SJSA1 (cell line): ENCODE measurements around the gene DMXL1. TPM values are rescaled to one million over a fixed set of nuclear protein-coding genes. Genes with fewer than 3 reads are reported as not detected.
A peak's percentile ranks its signal among the peaks of the same experiment; 100 is the strongest.

Experiments
- DNase-seq, 2 experiments: peaks; one replicate each; pipeline ENCODE4 v3.0.0-alpha.2; 2015 to 2020; ENCODE audit warnings: low spot score in 2 of 2, low read depth in 1 of 2
- H3K27ac ChIP-seq: fragments of 250-450 bp; sonication (Bioruptor Pico); 2 replicates; pipeline ENCODE4 v1.5.1; 2020; ENCODE audit warnings: mild to moderate bottlenecking, moderate library complexity
- H3K27me3 ChIP-seq: fragments of 250-450 bp; sonication (Bioruptor Pico); replicated peaks from 2 replicates; pipeline ENCODE4 v1.5.1; 2020; ENCODE audit warnings: mild to moderate bottlenecking, moderate library complexity
- H3K36me3 ChIP-seq: fragments of 250-450 bp; sonication (Bioruptor Pico); 2 replicates; pipeline ENCODE4 v1.5.1; 2020; ENCODE audit warnings: mild to moderate bottlenecking
- H3K4me1 ChIP-seq: fragments of 250-450 bp; sonication (Bioruptor Pico); replicated peaks from 2 replicates; pipeline ENCODE4 v1.6.1; 2021; ENCODE audit warnings: mild to moderate bottlenecking
- H3K4me3 ChIP-seq: fragments of 250-450 bp; sonication (Bioruptor Pico); 2 replicates; pipeline ENCODE4 v1.5.1; 2020; ENCODE audit warnings: mild to moderate bottlenecking
- H3K9me3 ChIP-seq: fragments of 250-450 bp; sonication (Bioruptor Pico); replicated peaks from 2 replicates; pipeline ENCODE4 v1.5.1; 2020; ENCODE audit warnings: mild to moderate bottlenecking
- total RNA-seq: library from RNA; depleted of rRNA; stranded (reverse); fragments of >200 nt; shearing (Covaris generic); gene quantifications from 2 replicates; pipeline ENCODE4 v1.2.3, GENCODE V29; 2014; rRNA removed

The DMXL1 gene, protein sequence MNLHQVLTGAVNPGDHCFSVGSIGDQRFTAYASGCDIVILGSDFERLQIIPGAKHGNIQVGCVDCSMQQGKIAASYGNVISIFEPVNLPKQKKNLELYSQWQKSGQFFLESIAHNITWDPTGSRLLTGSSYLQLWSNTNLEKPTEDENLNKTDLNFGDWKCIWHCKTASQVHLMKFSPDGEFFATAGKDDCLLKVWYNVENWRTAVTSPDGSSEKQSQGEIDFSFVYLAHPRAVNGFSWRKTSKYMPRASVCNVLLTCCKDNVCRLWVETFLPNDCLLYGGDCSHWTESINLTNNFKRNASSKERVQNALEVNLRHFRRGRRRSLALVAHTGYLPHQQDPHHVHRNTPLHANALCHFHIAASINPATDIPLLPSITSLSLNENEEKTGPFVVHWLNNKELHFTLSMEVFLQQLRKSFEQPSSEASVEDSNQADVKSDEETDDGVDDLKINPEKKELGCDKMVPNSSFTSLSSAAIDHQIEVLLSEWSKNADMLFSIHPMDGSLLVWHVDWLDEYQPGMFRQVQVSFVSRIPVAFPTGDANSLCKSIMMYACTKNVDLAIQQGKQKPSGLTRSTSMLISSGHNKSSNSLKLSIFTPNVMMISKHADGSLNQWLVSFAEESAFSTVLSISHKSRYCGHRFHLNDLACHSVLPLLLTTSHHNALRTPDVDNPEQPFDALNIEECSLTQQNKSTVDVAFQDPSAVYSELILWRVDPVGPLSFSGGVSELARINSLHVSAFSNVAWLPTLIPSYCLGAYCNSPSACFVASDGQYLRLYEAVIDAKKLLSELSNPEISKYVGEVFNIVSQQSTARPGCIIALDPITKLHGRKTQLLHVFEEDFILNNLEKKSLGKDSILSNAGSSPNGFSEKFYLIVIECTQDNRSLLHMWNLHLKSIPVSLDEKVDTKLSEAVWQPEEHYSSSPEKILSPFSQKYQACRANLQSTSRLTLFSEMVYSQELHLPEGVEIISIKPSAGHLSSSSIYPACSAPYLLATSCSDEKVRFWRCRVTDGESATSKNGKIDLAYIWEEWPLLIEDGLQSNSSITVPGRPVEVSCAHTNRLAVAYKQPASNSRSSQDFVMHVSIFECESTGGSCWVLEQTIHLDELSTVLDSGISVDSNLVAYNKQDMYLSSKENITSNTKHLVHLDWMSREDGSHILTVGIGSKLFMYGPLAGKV (N-terminal part only)
- 25.8 and 26.1 TPM in 2 replicates for total RNA-seq

- peak; percentile 99 to 100 for DNase-seq
- peak within 1 kb of the TSS; percentile 53 for H3K27ac ChIP-seq
- peaks cover 5% of the 10 kb centered on the region for H3K36me3 ChIP-seq
- peaks cover 13% of the 10 kb centered on the region for H3K4me1 ChIP-seq
- no peaks in the 10 kb centered on the region for H3K27me3 ChIP-seq
- peak within 1 kb of the TSS; percentile 79 for H3K4me3 ChIP-seq
- H3K9me3 ChIP-seq, result no peaks in the 10 kb centered on the region
Measured at GRCh38 chr5:119070828-119071560, at the start of gene DMXL1. Gene DMXL1, plus strand, starts transcription at chr5:119071087. Its CDS starts 483 bp downstream, at chr5:119071570.

GRCh38 chr5:119021149-119021732, 49.6 kb upstream of the DMXL1 start:
- H3K9me3 ChIP-seq, result no peaks in the 10 kb centered on the region; the same call in 1 of the 2 replicates
- no peak overlapping the region for H3K27ac ChIP-seq
- no peaks in the 10 kb centered on the region for H3K36me3 ChIP-seq
- DNase-seq, result no peak
- H3K4me1 ChIP-seq, result peaks cover 23% of the 10 kb centered on the region
- no peak overlapping the region for H3K4me3 ChIP-seq
- no peaks in the 10 kb centered on the region for H3K27me3 ChIP-seq

- peak; percentile 67 for DNase-seq
- Histone ChIP-seq H3K27ac (peak overlapping the region; percentile 8; the same call in 1 of the 2 replicates), H3K36me3 (no peaks in the 10 kb centered on the region), H3K27me3 (no peaks in the 10 kb centered on the region), H3K9me3 (no peaks in the 10 kb centered on the region; the same call in 1 of the 2 replicates), H3K4me3 (no peak overlapping the region), H3K4me1 (peaks cover 23% of the 10 kb centered on the region)
Measured at GRCh38 chr5:119022017-119022745, 48.7 kb upstream of the DMXL1 start.

DNA sequence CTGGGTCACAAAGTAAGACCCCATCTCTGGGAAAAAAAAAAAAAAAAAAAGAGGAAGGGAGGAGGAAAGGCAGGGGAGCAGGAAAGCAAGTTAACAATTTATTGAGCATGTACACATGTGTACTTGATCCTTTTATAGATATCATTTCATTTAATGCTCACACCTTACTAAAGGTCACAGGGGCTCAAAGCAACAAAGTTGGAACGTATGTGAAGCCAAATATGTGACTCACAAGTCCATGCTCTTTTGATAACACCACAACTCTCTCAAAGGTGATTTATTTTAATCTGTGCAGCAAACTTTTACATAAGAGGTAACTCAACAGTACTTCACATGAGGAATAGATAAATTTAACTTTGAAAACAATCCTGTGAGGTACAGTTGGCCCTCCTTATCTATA, 48.1 kb upstream of the DMXL1 start:
- H3K27ac ChIP-seq, result no peak overlapping the region
- H3K4me1 ChIP-seq, result peaks cover 22% of the 10 kb centered on the region
- H3K4me3 ChIP-seq, result no peak overlapping the region
- H3K27me3 ChIP-seq, result no peaks in the 10 kb centered on the region
- no peaks in the 10 kb centered on the region for H3K36me3 ChIP-seq
- H3K9me3 ChIP-seq, result no peaks in the 10 kb centered on the region; the same call in 1 of the 2 replicates
- no peak for DNase-seq

DNA sequence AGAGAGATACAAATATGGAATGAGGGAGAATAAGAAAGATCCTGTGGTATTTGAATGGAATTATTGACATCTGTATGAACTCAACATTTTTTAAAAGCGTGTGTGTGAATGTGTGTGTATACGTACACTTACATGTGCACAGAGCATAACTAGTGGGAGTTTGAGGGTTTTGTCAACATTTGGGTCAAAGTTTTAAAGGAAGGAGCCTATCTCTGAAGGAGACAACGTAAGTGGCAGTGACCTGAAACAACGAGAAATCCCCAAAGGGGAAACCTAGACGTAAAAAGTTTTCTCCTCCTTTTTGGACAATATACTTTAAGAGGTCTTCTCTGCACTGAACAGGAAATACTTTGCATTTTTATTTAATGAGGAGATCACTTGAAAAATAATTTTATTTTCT, 42.3 kb upstream of the DMXL1 start:
- Histone ChIP-seq H3K9me3 (no peaks in the 10 kb centered on the region), H3K27me3 (no peaks in the 10 kb centered on the region), H3K4me1 (no peaks in the 10 kb centered on the region), H3K27ac (no peak overlapping the region), H3K4me3 (no peak overlapping the region), H3K36me3 (no peaks in the 10 kb centered on the region)
- DNase-seq, result no peak

DNA sequence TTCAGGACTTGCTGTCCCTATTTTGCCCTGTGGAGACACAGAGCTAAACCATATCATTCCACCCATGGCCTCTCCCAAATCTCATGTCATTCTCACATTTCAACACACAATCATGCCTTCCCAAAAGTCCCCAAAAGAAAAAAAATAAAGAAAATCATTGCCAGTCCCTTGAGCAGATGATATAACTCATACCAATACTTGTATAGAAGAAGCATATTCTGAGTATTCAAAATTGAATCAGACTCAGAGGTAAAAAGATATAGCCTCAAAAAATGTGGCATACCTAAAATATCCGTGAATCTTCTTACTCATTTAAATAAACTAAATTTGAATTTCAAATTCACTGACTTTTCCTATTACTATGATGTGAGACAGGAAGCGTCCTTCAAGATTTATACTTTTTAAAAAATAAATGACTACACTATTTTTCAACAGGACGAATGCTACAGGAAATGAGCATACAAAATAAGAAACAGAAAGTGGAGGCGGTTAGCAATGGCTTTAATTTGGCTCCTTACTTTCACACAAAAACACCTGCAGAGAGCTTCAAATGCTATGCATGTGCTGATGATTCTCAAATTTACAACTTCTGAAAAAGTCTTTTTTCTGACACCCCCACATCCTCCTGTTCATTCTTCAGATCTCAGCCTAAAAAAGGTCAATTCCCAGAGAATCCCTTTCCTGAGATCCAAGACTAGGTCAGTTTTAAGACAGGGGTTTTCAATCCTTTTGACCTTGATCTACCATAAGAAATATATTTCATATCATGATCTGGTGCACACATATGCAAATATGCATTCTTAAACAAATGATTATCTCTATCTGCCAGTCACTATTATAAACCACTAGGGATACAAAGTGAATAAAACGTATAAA, 39.6 kb upstream of the DMXL1 start:
- no peak overlapping the region for H3K4me3 ChIP-seq
- H3K27ac ChIP-seq, result no peak overlapping the region
- DNase-seq, result no peak
- H3K27me3 ChIP-seq, result no peaks in the 10 kb centered on the region
- H3K4me1 ChIP-seq, result 0 out of 2 replicates have a peak, but pooled peaks cover under 1% of the 10 kb centered on the region
- no peaks in the 10 kb centered on the region for H3K36me3 ChIP-seq
- no peaks in the 10 kb centered on the region for H3K9me3 ChIP-seq

GRCh38 chr5:119031905-119032304, 39.0 kb upstream of the DMXL1 start:
- Histone ChIP-seq H3K9me3 (no peaks in the 10 kb centered on the region), H3K36me3 (no peaks in the 10 kb centered on the region), H3K4me1 (0 out of 2 replicates have a peak, but pooled peaks cover 4% of the 10 kb centered on the region), H3K27me3 (no peaks in the 10 kb centered on the region), H3K4me3 (no peak overlapping the region), H3K27ac (no peak overlapping the region)
- DNase-seq, result no peak

DNA sequence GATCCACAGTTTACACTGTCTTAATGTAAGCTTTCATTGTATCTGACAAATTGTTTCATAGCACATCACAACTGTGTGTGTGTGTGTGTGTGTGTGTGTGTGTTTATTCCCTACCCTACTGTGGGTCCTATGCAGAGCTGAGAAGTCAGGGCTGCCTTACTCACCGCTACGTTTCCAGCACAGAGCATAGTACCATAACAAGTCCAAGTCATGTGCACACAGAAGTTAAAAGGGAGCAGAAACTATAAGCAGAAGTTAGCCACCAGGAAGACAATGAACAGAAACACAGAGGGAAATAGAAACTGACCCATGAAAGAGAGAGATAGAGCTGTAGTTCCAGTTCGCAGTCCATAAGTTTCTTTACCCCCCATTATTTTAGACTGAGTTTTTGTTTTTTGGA, 38.2 kb upstream of the DMXL1 start:
- Histone ChIP-seq H3K4me3 (no peak overlapping the region), H3K27ac (no peak overlapping the region), H3K4me1 (0 out of 2 replicates have a peak, but pooled peaks cover 4% of the 10 kb centered on the region), H3K27me3 (no peaks in the 10 kb centered on the region), H3K36me3 (no peaks in the 10 kb centered on the region), H3K9me3 (no peaks in the 10 kb centered on the region)
- DNase-seq, result no peak

DNA sequence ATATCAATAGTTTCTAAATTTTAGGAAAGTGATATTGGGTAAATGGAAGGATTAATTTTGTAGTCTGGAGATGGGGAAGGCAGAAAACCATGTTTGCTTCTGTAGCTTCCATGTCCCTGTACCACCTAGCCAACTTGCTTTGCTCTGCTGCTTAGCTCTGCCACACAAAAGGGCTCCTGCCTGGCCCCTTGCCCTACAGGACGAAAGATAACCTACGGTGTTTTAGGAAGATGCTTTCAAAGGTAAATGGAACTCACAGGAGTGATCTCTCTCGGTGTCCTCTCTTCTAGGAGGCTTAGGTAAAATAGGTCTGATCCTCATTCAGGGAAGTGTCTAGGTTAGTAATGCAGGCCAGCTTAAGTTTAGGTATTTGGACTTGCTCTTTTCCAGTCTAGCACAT, 37.8 kb upstream of the DMXL1 start:
- H3K4me1 ChIP-seq, result 0 out of 2 replicates have a peak, but pooled peaks cover 4% of the 10 kb centered on the region
- H3K4me3 ChIP-seq, result no peak overlapping the region
- no peak for DNase-seq
- no peaks in the 10 kb centered on the region for H3K36me3 ChIP-seq
- no peaks in the 10 kb centered on the region for H3K27me3 ChIP-seq
- no peak overlapping the region for H3K27ac ChIP-seq
- H3K9me3 ChIP-seq, result no peaks in the 10 kb centered on the region

GRCh38 chr5:119036101-119036762, 34.7 kb upstream of the DMXL1 start:
- no peak overlapping the region for H3K27ac ChIP-seq
- 0 out of 2 replicates have a peak, but pooled peaks cover 4% of the 10 kb centered on the region for H3K4me1 ChIP-seq
- DNase-seq, result peak in 1 of 2 experiments; percentile 29
- H3K9me3 ChIP-seq, result no peaks in the 10 kb centered on the region
- no peaks in the 10 kb centered on the region for H3K27me3 ChIP-seq
- H3K36me3 ChIP-seq, result no peaks in the 10 kb centered on the region
- H3K4me3 ChIP-seq, result no peak overlapping the region
